Adipocyte (in vitro differentiated cells): ENCODE data around the gene RSAD2.

Source experiments
- DNase-seq: peaks from one replicate; pipeline ENCODE4 v3.0.0-alpha.2; 2015; ENCODE audit warnings: low read depth
- H3K27me3 ChIP-seq: replicated peaks from 2 replicates; pipeline ENCODE4 v1.7.0; 2013; ENCODE audit warnings: mild to moderate bottlenecking, low read length, moderate library complexity; ENCODE audit not compliant: control insufficient read depth, insufficient read depth
- H3K36me3 ChIP-seq: 2 replicates; pipeline ENCODE4 v1.7.0; 2013; ENCODE audit warnings: low read length, mild to moderate bottlenecking, moderate library complexity; ENCODE audit not compliant: control insufficient read depth, insufficient read depth, severe bottlenecking
- H3K4me1 ChIP-seq: 2 replicates; pipeline ENCODE4 v1.7.0; 2013; ENCODE audit warnings: mild to moderate bottlenecking, low read length, moderate library complexity; ENCODE audit not compliant: control insufficient read depth, insufficient read depth
- H3K4me3 ChIP-seq: 2 replicates; pipeline ENCODE4 v1.7.0; 2013; ENCODE audit warnings: mild to moderate bottlenecking, low read length, moderate library complexity
- H3K9ac ChIP-seq: 2 replicates; pipeline ENCODE4 v1.7.0; 2013; ENCODE audit warnings: mild to moderate bottlenecking, low read length, moderate library complexity
- H3K9me3 ChIP-seq: 2 replicates; pipeline ENCODE4 v1.7.0; 2013; ENCODE audit warnings: mild to moderate bottlenecking, low read length, moderate library complexity; ENCODE audit not compliant: control insufficient read depth

RSAD2 gene

GRCh38 chr2:6877402-6878304, at the start of gene RSAD2:
Gene RSAD2, plus strand, starts transcription at chr2:6877777. Its CDS starts 24 bp downstream, at chr2:6877801.
- Histone ChIP-seq H3K36me3 (no peaks in the 10 kb centered on the region), H3K9ac (peak within 1 kb of the TSS; percentile 37), H3K4me1 (peaks cover 17% of the 10 kb centered on the region), H3K4me3 (peak within 1 kb of the TSS; percentile 79), H3K27me3 (peaks cover 4% of the 10 kb centered on the region), H3K9me3 (no peaks in the 10 kb centered on the region)
- peak; percentile 85 for DNase-seq

- H3K36me3 ChIP-seq: no peaks in the 10 kb centered on the region
- DNase-seq: peak; percentile 87
- no peaks in the 10 kb centered on the region for H3K27me3 ChIP-seq
- peaks cover 19% of the 10 kb centered on the region for H3K4me1 ChIP-seq
- H3K9me3 ChIP-seq: peaks cover 16% of the 10 kb centered on the region
- H3K9ac ChIP-seq: peak overlapping the region; percentile 61
- H3K4me3 ChIP-seq: peak overlapping the region; percentile 19
Measured at GRCh38 chr2:6828299-6828584, 49.3 kb upstream of the RSAD2 start.

GRCh38 chr2:6831229-6831628, 46.3 kb upstream of the RSAD2 start:
- H3K4me3 ChIP-seq: no peak overlapping the region
- H3K9me3 ChIP-seq: peaks cover 27% of the 10 kb centered on the region
- H3K9ac ChIP-seq: no peak overlapping the region
- no peaks in the 10 kb centered on the region for H3K27me3 ChIP-seq
- no peak for DNase-seq
- peaks cover 18% of the 10 kb centered on the region for H3K4me1 ChIP-seq
- H3K36me3 ChIP-seq: no peaks in the 10 kb centered on the region

- H3K36me3 ChIP-seq: no peaks in the 10 kb centered on the region
- H3K27me3 ChIP-seq: no peaks in the 10 kb centered on the region
- peaks cover 4% of the 10 kb centered on the region for H3K4me1 ChIP-seq
- H3K9me3 ChIP-seq: peaks cover 27% of the 10 kb centered on the region
- no peak for DNase-seq
- H3K4me3 ChIP-seq: no peak overlapping the region
- no peak overlapping the region for H3K9ac ChIP-seq
Measured at GRCh38 chr2:6832596-6833299, 44.8 kb upstream of the RSAD2 start.

GRCh38 chr2:6833300-6833604, 44.3 kb upstream of the RSAD2 start:
- Histone ChIP-seq H3K9me3 (peaks cover 27% of the 10 kb centered on the region), H3K36me3 (no peaks in the 10 kb centered on the region), H3K4me3 (no peak overlapping the region), H3K4me1 (no peaks in the 10 kb centered on the region), H3K9ac (no peak overlapping the region), H3K27me3 (no peaks in the 10 kb centered on the region)
- no peak for DNase-seq

GRCh38 chr2:6834163-6834562, 43.4 kb upstream of the RSAD2 start:
- Histone ChIP-seq H3K4me1 (no peaks in the 10 kb centered on the region), H3K9ac (no peak overlapping the region), H3K9me3 (peaks cover 27% of the 10 kb centered on the region), H3K27me3 (no peaks in the 10 kb centered on the region), H3K4me3 (no peak overlapping the region), H3K36me3 (no peaks in the 10 kb centered on the region)
- no peak for DNase-seq

GRCh38 chr2:6835467-6835866, 42.1 kb upstream of the RSAD2 start:
- Histone ChIP-seq H3K27me3 (no peaks in the 10 kb centered on the region), H3K9me3 (peaks cover 25% of the 10 kb centered on the region), H3K4me1 (no peaks in the 10 kb centered on the region), H3K4me3 (no peak overlapping the region), H3K36me3 (no peaks in the 10 kb centered on the region), H3K9ac (no peak overlapping the region)
- DNase-seq: no peak

GRCh38 chr2:6838673-6839319, 38.8 kb upstream of the RSAD2 start:
- H3K36me3 ChIP-seq: no peaks in the 10 kb centered on the region
- peaks cover 31% of the 10 kb centered on the region for H3K9me3 ChIP-seq
- no peak overlapping the region for H3K9ac ChIP-seq
- no peaks in the 10 kb centered on the region for H3K4me1 ChIP-seq
- no peak for DNase-seq
- no peaks in the 10 kb centered on the region for H3K27me3 ChIP-seq
- no peak overlapping the region for H3K4me3 ChIP-seq

GRCh38 chr2:6841537-6842287, 35.9 kb upstream of the RSAD2 start:
- Histone ChIP-seq H3K9ac (no peak overlapping the region), H3K27me3 (no peaks in the 10 kb centered on the region), H3K4me3 (no peak overlapping the region), H3K4me1 (no peaks in the 10 kb centered on the region), H3K36me3 (no peaks in the 10 kb centered on the region), H3K9me3 (peaks cover 52% of the 10 kb centered on the region)
- no peak for DNase-seq

GRCh38 chr2:6845312-6845711, 32.3 kb upstream of the RSAD2 start:
- Histone ChIP-seq H3K9ac (no peak overlapping the region), H3K9me3 (peaks cover 62% of the 10 kb centered on the region), H3K36me3 (no peaks in the 10 kb centered on the region), H3K27me3 (no peaks in the 10 kb centered on the region), H3K4me1 (no peaks in the 10 kb centered on the region), H3K4me3 (peak overlapping the region; percentile 60)
- DNase-seq: peak; percentile 32

- DNase-seq: no peak
- H3K9ac ChIP-seq: no peak overlapping the region
- H3K36me3 ChIP-seq: no peaks in the 10 kb centered on the region
- peaks cover 62% of the 10 kb centered on the region for H3K9me3 ChIP-seq
- peak overlapping the region; percentile 60 for H3K4me3 ChIP-seq
- no peaks in the 10 kb centered on the region for H3K27me3 ChIP-seq
- H3K4me1 ChIP-seq: no peaks in the 10 kb centered on the region
Measured at GRCh38 chr2:6845903-6846302, 31.7 kb upstream of the RSAD2 start.
